OCI-LY7 (cell line): Measurements from ENCODE around the gene PARD3B.

Experiments
- EZH2phosphoT487 ChIP-seq: fragments of 200-600 bp; sonication (generic); IDR thresholded peaks from 2 replicates; pipeline ENCODE4 v1.6.1; 2018; ENCODE audit warnings: low read depth, borderline replicate concordance, mild to moderate bottlenecking, mixed run types, antibody characterized with exemption, low read length, moderate library complexity, mixed read lengths
- TF ChIP-seq, protein P1 (sequence below): fragments of 200-600 bp; sonication (generic); conservative IDR thresholded peaks from 2 replicates; pipeline ENCODE4 v1.5.1; 2014; ENCODE audit warnings: mild to moderate bottlenecking, antibody characterized with exemption, low read length, moderate library complexity, mixed read lengths

GRCh38 chr2:204672772-204673171, 127.5 kb downstream of the PARD3B start:
- TF ChIP-seq, protein P1, sequence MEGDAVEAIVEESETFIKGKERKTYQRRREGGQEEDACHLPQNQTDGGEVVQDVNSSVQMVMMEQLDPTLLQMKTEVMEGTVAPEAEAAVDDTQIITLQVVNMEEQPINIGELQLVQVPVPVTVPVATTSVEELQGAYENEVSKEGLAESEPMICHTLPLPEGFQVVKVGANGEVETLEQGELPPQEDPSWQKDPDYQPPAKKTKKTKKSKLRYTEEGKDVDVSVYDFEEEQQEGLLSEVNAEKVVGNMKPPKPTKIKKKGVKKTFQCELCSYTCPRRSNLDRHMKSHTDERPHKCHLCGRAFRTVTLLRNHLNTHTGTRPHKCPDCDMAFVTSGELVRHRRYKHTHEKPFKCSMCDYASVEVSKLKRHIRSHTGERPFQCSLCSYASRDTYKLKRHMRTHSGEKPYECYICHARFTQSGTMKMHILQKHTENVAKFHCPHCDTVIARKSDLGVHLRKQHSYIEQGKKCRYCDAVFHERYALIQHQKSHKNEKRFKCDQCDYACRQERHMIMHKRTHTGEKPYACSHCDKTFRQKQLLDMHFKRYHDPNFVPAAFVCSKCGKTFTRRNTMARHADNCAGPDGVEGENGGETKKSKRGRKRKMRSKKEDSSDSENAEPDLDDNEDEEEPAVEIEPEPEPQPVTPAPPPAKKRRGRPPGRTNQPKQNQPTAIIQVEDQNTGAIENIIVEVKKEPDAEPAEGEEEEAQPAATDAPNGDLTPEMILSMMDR, result no peak
- TF ChIP-seq EZH2phosphoT487, result no peak
